ENCODE results near the gene MMP15. TPM values are rescaled to one million over a fixed set of nuclear protein-coding genes. Genes with fewer than 3 reads are reported as not detected.

MMP15 gene
- total and polyA plus RNA-seq, 7 donors, result 2.5 to 6.5 (median 5.9) TPM

DNA sequence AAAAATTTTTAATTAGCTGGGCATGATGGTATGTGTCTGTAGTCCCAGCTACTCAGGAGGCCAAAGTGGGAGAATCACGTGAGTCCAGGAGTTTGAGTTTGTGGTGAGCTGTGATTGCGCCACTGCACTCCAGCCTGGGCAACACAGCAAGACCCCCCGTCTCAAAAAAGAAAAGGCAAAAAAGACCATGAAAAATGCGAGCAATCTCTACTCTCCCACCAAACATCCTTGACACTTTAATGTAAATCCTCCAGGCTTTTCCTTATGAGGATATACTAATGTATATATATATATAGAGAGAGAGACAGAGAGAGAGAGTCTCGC lies 28.1 kb downstream of the MMP15 start:
- intact Hi-C loops (cut with DNase I), result no loop called here
- Histone ChIP-seq H3K36me3 (ENCODE audit: insufficient read depth in 1 of 2, low read depth in 1 of 2) (no peaks in the 10 kb centered on the region), H3K27ac (no peak overlapping the region), H3K9me3 (no peaks in the 10 kb centered on the region), H3K4me3 (no peak overlapping the region), H3K27me3 (ENCODE audit: insufficient read depth in 3 of 3, low read length in 2 of 3) (no peaks in the 10 kb centered on the region), H3K4me1 (peaks cover under 1% of the 10 kb centered on the region)
- 93 to 96% (median 95%) methylated on average over 5 of the region's 5 CpGs for WGBS, 3 donors
- TF ChIP-seq, protein P1, sequence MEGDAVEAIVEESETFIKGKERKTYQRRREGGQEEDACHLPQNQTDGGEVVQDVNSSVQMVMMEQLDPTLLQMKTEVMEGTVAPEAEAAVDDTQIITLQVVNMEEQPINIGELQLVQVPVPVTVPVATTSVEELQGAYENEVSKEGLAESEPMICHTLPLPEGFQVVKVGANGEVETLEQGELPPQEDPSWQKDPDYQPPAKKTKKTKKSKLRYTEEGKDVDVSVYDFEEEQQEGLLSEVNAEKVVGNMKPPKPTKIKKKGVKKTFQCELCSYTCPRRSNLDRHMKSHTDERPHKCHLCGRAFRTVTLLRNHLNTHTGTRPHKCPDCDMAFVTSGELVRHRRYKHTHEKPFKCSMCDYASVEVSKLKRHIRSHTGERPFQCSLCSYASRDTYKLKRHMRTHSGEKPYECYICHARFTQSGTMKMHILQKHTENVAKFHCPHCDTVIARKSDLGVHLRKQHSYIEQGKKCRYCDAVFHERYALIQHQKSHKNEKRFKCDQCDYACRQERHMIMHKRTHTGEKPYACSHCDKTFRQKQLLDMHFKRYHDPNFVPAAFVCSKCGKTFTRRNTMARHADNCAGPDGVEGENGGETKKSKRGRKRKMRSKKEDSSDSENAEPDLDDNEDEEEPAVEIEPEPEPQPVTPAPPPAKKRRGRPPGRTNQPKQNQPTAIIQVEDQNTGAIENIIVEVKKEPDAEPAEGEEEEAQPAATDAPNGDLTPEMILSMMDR (IDR thresholded peaks at IDR 0.05), result no peak
- ATAC-seq, result no peak
- no peak for DNase-seq

DNA sequence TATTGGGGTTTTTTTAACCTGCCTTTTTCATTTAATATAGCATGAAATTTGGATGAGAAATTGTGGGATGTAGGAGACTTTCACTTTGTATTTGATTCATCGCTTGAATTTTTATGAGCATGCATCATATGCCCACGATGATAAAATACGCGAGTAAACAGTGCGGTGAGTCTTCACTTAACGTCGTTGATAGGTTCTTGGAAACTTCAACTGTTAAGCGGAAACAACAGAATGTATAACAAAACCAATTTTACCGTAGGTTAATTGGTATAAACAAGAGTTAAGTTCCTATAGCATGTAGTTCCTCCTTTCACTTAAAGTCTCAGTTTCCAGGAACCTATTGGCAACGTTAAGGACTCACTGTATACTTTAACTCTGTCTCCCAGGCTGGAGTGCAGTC lies 28.7 kb downstream of the MMP15 start:
- intact Hi-C loops (cut with DNase I), result no loop called here
- Histone ChIP-seq H3K36me3 (ENCODE audit: insufficient read depth in 1 of 2, low read depth in 1 of 2) (no peaks in the 10 kb centered on the region), H3K4me3 (no peak overlapping the region), H3K9me3 (no peaks in the 10 kb centered on the region), H3K27ac (no peak overlapping the region), H3K27me3 (ENCODE audit: insufficient read depth in 3 of 3, low read length in 2 of 3) (no peaks in the 10 kb centered on the region), H3K4me1 (no peaks in the 10 kb centered on the region)
- DNase-seq (no peak), ATAC-seq (no peak)
- TF ChIP-seq, protein P1 (IDR thresholded peaks at IDR 0.05), result no peak
- 76 to 84% (median 80%) methylated on average over 10 of the region's 10 CpGs for WGBS, 3 donors

DNA sequence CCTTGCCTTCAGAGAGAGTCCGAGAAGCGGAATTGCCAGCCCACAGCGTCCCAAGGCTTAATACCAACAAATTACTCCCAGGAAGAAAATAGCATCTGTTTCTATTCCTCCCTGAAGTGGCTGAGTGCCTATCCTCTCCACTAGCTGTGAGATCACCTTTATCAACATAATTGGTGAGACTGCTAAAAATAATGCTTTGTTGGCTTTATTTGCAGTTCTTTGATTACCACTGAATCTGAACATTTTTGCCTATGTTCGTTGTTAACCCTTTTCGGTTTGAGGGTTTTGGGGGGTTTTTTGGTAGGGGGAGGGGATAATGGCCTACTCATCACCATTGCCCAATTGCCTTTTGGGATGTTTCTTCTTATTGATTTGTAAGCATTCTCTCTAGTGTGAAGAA lies 31.0 kb downstream of the MMP15 start:
- Histone ChIP-seq H3K9me3 (no peaks in the 10 kb centered on the region), H3K4me1 (no peaks in the 10 kb centered on the region), H3K36me3 (ENCODE audit: insufficient read depth in 1 of 2, low read depth in 1 of 2) (no peaks in the 10 kb centered on the region), H3K27me3 (ENCODE audit: insufficient read depth in 3 of 3, low read length in 2 of 3) (no peaks in the 10 kb centered on the region), H3K4me3 (no peak overlapping the region), H3K27ac (no peak overlapping the region)
- ATAC-seq (no peak), DNase-seq (no peak)
- TF ChIP-seq, protein P1 (IDR thresholded peaks at IDR 0.05), result no peak
- 66 to 75% (median 70%) methylated on average over 5 of the region's 5 CpGs for WGBS, 3 donors
- intact Hi-C loops (cut with DNase I), result no loop called here

DNA sequence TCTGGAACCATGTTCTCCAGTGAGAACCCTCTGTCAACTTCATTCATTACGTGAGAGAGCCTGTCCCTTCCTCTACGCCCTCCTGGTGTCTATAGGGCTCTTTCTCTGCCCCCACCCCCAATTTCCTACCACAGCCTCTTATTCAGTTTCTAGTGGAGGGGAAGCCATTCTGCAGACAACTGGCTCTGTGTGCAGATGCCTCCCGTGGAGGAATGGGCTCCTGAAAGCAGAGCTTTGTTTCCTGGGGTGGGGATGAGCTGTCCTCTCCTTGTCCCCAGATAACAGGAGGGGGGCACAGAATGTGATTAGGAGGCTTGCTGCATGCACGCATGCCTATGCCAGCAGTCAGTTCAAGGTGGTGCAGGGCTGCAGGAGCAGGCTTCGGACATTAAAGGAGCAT lies 31.6 kb downstream of the MMP15 start:
- TF ChIP-seq, protein P1 (IDR thresholded peaks at IDR 0.05), result no peak
- no peak overlapping the region for H3K27ac ChIP-seq
- no peak overlapping the region for H3K4me3 ChIP-seq
- no peaks in the 10 kb centered on the region for H3K4me1 ChIP-seq
- no peaks in the 10 kb centered on the region for H3K9me3 ChIP-seq
- DNase-seq (no peak), ATAC-seq (no peak)
- no peaks in the 10 kb centered on the region for H3K27me3 ChIP-seq (ENCODE audit: insufficient read depth in 3 of 3, low read length in 2 of 3)
- WGBS, 3 donors, result 69 to 79% (median 74%) methylated on average over 5 of the region's 5 CpGs
- intact Hi-C loops (cut with DNase I), result no loop called here
- no peaks in the 10 kb centered on the region for H3K36me3 ChIP-seq (ENCODE audit: insufficient read depth in 1 of 2, low read depth in 1 of 2)

DNA sequence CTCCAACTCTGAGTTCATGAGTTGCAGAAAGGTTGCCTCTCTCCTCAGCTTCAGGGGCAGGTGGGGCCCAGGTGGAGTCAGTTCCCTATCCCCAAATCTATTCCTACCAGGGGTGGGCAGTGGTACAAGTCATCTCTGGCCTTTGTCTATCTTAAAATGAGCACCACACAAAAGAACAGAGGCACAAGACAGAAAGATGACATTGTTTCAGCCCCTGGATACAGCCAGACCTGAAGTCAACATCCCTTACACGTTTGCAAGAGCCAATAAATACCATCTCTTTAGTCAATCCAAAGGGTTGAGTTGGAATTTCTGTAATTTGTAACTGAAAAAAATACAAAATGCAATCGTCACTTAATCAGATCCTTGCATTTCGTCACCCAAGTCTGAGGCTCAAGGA lies 32.2 kb downstream of the MMP15 start:
- H3K9me3 ChIP-seq, result no peaks in the 10 kb centered on the region
- ATAC-seq (no peak), DNase-seq (no peak)
- TF ChIP-seq, protein P1 (IDR thresholded peaks at IDR 0.05), result no peak
- no peak overlapping the region for H3K4me3 ChIP-seq
- 73 to 74% (median 74%) methylated on average over 3 of the region's 3 CpGs for WGBS, 3 donors
- intact Hi-C loops (cut with DNase I), result no loop called here
- H3K27ac ChIP-seq, result no peak overlapping the region
- H3K36me3 ChIP-seq (ENCODE audit: insufficient read depth in 1 of 2, low read depth in 1 of 2), result no peaks in the 10 kb centered on the region
- no peaks in the 10 kb centered on the region for H3K27me3 ChIP-seq (ENCODE audit: insufficient read depth in 3 of 3, low read length in 2 of 3)
- H3K4me1 ChIP-seq, result no peaks in the 10 kb centered on the region

Data from psoas muscle (tissue), 8 donors.